GM21737 (cell line): ENCODE data around the gene FIBIN.
"Not testable (repeated sequence)": the region's sequence is repeated elsewhere in the genome, so short reads cannot be mapped to it uniquely, and the experiment has no call there.

Experiments
- ATAC-seq: cut with Tn5 transposase; IDR thresholded peaks from one replicate; pipeline ENCODE4 v1.9.1; 2021; ENCODE audit warnings: mild to moderate bottlenecking, moderate library complexity; ENCODE audit not compliant: unreplicated experiment

The FIBIN gene

DNA sequence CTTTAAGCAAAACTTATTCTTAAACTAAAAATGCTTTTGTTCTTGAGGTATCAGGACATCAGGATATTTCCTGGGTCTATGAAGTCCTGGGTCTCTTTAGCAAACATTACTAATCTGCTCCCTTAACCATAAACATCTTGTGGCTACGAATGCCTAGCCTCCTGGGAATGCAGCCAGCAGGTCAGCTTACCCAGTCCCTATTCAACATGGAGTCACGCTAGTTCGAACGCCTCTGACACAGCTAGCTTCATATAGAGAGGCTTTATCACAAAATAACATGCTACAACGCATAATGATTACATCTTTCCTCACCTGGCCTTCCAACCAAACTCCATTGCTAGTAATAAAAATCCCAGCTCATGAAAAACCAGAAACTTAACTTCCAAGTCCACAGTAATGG is 17.5 kb upstream of the FIBIN start:
- no peak for ATAC-seq

DNA sequence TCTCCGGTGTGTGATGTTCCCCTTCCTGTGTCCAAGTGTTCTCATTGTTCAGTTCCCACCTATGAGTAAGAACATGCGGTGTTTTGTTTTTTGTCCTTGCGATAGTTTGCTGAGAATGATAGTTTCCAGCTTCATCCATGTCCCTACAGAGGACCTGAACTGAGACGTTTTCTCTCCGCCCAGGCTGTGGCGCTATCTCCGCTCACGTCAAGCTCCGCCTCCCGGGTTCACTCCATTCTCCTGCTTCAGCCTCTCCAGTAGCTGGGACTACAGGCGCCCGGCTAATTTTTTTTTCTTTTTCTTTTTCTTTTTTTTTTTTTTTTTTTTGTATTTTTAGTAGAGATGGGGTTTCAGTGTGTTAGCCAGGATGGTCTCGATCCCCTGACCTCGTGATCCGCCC is 16.7 kb upstream of the FIBIN start:
- not testable (repeated sequence) for ATAC-seq

DNA sequence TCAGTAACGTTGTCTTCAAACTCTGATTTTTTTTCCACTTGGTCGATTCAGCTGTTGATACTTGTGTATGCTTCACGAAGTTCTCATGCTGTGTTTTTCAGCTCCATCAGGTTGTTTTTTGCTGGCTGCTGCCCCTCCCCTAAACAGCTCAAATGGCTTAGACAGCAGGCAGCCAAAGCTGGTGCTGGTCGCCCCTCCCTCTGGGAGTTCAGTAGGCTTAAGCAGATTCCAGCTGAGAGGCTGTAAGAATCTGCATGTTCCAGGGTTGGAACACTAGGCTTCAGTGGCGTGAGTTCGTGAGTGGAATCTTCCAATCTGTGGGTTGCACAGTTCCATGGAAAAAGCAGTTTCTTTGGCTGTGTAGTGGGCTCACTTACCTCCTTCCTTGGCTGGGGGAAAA is 10.3 kb upstream of the FIBIN start:
- no peak for ATAC-seq

DNA sequence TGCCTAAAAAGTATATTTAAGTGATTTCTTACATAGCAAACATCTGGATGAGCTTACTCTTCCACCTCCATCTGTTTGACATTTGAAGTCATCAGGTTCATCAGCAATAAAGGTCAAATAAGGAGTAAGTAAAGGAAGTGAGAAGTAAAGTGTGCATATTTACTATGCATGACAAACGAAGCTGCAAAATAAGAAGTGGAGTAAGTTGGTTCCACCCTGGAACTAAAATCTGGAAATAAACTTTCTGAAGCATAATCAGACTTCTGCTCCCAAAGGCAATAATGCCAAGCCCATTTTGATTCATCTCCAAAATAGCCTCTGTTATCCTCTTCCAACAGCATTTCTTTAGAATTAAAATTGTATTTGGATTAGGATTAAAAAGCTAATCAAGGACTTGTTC is 8.4 kb upstream of the FIBIN start:
- ATAC-seq = no peak

DNA sequence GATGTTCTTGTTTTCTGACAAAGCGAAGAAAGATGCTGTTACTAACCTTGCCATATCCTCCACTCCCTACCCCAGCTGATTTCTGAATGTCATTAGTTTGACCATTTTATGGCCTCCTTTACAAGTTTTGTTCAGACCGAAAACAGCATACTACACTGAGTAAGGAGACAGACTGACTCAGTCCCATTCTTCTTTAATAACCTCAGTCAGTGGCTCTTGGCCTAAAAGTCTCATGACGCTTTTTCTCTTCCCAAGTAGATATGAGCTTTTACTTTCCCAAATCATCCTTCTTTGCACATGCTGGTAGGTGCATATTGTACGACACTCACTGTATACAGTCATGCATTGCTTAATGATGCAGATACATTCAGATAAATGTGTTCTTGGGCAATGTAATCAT is 8.0 kb upstream of the FIBIN start:
- ATAC-seq = no peak

DNA sequence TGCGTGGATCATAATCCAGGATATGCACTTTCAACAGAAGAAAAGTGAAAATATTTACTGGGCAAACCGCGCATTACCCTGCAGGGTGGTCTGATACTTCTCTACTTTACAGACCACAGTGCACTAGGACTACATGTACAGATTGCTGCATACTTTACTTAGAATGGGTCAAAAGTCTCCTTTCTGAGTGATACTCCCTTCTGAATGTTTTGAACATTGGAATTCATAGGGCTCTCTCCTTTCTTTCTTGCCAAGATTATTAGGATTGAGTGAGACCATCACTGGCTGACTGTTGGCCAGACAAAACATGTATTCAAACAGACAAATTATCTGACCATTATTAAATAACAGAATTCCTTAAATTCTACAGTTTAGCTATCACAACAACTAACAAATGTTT is 6.6 kb upstream of the FIBIN start:
- no peak for ATAC-seq

DNA sequence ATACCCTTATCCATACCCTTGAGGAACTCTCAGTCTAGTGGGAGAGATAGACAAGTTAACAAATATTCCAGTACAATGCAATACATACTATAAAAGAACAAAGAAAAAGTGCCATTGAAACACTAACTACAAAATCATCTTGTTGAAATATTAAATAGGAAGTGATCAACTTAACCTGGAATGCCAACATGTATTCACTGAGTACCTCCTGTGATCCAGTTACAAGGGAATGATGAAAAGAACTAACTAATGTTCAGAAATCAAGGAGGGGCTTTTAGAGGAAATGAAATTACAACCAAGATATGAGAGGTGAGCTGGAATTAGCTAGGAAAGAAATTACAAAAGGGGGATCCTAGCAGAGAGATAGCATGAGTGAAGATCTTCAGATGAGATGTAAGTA is 6.2 kb upstream of the FIBIN start:
- no peak for ATAC-seq

DNA sequence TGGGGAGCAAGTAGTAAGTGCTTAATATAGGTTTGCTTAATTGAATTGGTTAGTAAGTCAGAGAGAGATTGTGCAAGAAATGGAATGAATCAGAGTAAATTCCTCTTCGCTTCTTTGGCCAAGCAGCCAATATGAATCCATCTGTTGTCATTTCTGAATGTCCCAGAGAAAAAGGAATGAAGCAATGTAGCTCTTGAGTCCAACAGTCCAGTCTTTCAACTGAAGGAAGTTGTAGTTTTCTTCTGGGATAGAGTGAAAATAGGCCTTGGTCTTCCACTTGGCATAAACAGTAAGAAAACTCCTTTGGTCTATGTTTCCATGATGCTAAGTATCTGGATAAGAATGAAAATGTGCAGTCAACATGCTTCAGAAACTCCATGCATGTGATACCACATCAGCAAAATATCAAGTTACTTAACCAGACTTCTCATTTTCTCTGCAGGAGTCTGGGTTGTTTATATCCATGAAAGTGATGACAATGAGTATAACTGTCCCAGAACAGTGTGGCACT is 1.8 kb upstream of the FIBIN start:
- no peak for ATAC-seq

DNA sequence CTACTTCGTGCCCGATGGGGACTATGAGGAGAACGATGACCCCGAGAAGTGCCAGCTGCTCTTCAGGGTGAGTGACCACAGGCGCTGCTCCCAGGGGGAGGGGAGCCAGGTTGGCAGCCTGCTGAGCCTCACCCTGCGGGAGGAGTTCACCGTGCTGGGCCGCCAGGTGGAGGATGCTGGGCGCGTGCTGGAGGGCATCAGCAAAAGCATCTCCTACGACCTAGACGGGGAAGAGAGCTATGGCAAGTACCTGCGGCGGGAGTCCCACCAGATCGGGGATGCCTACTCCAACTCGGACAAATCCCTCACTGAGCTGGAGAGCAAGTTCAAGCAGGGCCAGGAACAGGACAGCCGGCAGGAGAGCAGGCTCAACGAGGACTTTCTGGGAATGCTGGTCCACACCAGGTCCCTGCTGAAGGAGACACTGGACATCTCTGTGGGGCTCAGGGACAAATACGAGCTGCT is 751 bp downstream of the FIBIN start:
- ATAC-seq = no peak

DNA sequence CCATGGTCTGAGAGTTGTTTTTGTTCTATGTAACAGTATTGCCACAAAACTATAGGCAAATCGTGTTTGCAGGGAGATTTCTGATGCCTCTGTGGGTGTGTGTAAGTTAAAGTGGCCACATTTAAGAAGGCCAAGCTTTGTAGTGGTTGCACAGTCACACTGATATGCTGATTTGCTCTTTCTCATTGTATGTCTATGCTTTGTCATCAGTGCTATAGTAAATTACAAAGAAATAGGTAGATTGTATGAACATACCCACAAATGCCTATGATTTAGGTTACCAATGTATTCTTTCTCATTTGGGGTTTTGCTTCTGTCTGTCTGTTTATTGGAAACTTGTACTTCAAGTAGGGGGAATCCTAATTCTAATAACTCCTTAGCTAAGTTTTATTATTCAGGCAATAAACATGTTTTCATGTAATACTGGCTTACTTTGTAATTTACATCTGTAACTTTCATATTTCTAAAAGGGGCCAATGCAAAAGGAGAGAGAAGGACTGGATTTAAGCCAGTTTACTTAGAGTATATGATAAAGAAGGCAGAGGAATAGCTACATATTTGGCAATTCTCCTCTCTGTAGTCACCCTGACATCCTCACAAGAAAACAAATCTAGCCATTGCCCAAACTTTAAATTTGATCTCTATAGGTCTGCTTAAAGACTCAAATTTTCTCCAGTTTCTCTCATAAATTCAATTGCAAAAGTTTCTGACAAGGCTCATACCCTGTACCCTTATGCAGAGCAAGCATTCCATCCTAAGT is 2.0 kb downstream of the FIBIN start:
- ATAC-seq = no peak

DNA sequence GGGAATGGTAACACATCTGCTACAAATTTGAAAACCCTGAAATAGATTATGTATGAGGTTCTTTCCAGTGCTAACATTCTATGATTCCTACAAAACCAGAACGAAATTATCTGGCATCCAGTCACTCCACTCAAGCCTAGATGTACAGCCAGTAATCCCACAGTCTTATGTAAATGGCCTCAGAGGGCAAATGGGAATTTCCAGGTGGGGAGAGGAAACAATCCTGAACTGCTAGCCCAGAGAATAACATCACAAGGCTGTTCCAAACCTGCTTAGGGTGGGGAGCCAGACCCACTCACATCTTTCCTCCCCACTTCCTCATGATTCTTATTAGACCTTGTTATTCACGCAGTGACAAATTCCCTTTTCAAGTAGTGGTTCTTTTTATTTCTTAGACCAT is 3.5 kb downstream of the FIBIN start:
- ATAC-seq = no peak

DNA sequence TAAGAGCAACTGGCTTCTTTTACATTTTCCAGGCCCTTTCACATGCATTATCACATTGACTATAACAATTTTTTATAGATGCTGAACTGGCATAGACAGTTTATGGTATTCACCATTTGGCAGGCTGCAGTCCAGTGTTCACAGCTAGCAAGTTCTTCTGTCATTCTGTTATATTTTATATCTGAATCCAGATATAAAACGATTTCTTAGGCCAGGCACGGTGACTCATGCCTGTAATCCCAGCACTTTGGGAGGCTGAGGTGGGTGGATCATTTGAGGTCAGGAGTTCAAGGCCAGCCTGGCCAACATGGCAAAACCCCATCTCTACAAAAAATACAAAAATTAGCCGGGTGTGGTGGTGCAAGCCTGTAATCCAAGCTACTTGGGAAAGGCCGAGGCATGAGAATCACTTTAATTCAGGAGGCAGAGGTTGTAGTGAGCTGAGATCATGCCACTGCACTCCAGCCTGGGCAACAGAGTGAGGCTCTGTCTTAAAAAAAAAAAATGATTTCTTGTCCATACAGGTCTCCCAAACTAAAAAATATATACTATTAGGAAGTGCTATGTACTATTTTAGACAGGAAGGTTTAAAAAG is 7.3 kb downstream of the FIBIN start:
- not testable (repeated sequence) for ATAC-seq

DNA sequence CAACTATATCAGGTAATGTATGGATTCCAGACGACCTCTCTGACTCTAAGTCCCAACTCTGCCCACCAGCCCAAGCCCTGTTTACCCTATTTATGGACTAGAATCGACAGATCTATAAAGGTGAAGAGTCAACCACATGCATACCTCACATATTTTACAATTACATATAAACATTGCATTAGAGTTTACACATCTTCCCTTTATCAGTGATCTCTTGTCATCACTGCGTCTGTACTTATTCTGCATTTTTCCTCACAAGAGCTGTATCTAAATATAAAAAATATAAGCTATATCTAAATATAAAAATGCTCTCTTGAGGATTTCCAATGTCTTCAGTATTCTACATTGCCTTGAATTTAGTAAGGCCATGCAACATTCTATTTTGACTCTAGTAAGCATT is 8.5 kb downstream of the FIBIN start:
- ATAC-seq = no peak

DNA sequence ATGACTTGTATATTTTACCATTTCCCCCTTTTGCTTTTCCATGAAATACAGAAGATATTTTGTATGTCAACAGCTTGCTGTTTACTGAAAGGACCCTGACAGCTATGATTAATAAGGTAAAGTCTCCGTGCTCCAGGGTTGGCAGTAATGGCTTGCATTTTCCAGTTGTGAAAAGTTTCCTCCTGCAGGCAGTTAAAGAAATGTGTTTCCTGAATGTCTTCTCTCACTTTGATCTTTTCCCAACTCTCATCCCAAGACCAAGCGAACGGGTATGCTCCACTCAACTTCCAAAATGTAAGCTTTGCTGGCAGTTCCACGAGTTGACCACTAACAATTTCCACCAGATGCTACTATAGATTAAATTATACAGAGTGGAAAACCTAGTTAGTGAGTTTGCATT is 8.9 kb downstream of the FIBIN start:
- no peak for ATAC-seq

DNA sequence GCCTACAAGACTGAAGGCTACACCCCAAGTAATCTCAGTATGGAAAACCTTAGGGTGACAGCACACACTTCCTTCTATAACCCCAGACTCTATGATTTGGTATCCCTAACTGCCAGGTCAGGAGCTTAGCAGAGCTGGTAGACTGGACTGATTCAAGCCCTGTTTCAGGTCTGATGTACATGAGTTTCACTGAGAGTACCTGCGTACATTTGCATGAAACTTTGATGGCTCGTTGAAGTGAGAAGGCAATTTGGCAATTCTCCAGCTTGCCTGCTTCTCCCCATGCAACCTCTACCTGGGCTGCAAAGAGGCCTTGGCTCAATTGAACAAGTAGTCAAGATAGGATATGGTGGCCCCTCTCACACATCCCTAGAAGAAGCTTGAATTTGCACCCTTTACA is 10.2 kb downstream of the FIBIN start:
- no peak for ATAC-seq

DNA sequence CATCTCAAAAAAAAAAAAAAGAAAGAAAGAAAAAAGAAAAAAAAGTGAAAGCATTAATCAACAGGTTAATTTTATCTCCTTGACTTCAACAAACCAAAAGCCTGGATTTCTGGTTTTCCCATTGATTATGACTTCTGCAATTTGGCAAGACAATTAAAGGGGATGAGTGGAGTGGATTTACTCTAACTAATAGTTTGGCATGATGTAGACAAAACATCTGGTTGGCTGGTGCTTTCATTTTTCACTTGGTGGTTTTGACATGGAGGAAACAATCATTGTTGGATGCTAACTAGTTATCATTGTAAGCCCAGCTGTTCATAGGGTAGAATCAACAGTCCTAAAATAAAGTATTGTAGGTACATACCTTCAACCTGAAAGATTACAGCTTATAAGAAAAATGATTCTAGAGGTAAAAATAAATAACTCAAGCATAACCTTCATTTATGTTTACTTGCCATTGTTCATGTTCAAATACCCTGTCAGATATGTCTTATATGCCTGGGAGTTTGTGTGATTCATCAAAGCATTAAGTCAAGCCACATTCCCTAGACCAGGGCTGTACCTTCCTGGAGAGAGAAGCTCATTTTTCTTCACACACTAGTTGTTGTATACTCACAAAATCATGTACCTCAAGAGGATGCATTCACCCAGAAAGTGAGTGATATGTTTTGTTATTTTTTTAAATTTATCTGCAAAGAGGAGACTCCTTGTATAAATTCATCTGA is 15.1 kb downstream of the FIBIN start:
- ATAC-seq = no peak

DNA sequence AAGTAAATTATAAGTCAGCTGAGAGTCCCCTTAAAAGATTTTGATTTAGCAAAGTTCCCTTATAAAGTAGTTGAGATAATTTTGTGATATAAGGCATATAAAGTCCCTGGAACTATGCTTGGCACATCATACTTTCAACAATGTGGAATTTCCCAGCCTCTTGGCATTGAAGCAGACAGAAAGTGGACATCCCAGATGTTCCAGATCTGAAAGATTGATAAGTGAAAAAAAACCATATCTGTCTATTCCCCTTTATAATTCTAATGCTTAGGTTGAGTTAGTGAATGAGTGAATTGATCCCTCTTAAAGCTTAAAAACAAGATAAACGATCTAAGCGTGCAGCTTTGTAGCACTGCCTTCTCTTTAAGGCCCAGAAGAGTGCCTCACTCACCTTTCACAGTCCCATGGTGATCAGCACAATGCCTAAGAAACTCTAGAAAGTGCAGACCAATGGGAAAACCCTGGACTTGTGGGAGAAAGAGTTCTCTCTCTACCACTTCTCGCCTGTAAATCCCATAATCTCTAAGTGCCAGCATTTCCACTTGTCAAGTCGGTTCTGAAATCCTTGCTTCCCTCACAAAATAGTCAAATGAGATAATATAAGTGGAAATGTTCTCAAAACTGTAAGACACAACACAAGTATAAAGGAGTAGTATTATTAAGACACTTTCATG is 17.8 kb downstream of the FIBIN start:
- no peak for ATAC-seq

DNA sequence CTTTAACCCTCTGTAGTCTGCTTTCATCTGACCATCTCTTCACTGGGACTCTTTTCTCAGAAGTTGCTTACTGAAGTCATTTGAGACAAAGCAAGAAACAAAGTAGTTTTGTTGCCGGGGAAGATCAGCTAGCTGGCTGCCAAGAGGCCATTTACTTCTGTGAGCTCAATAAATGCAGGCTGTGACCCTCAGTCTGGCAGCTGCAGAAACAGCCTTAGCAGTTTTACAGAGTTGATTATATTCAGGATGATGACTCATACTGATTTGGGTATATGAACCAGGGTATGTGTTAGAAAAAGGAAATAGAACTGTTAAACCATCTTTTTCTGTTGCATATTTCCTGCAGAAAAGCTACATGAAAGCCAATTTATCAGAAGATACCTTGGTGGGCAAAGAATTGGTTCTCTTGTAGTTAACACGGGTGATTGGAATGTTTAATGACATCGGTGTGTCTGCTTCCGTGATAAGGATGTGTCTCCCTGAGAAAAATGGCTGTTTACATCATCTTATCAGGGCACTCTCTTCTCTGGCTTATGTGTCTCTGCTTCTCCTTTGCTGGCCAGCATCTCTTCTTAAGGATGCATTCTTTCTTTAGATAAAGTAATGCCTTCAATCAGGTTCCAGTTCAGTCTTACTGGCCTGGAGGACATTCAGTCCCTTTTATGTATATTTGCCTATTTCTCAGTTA is 18.5 kb downstream of the FIBIN start:
- no peak for ATAC-seq

DNA sequence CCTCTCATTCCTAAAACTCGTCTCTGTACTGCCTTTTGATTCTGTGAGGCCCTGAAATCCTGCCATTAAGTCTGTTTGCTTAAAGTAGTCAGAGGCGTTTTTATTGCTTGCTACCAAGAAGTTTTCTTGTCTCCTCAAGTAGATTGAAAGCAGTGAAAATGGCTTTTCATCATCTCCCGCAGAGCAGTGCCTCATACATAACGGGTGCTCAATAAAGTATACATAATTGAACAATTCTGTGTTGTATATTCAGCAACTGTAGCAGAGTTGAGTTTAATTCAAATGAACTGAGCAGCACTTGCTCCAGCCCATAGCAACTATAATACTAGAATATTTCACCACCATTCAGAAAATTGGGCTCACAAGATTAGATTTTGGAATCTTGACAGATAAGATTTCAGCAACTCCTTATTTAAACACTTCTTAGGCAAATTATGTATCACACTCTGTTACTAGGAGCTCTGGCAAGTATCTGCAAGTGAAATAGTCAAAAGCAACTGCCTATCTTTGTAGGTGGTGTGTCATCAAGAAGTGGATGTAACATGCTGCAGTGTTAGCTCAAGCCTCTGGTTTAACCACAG is 20.0 kb downstream of the FIBIN start:
- ATAC-seq = no peak

DNA sequence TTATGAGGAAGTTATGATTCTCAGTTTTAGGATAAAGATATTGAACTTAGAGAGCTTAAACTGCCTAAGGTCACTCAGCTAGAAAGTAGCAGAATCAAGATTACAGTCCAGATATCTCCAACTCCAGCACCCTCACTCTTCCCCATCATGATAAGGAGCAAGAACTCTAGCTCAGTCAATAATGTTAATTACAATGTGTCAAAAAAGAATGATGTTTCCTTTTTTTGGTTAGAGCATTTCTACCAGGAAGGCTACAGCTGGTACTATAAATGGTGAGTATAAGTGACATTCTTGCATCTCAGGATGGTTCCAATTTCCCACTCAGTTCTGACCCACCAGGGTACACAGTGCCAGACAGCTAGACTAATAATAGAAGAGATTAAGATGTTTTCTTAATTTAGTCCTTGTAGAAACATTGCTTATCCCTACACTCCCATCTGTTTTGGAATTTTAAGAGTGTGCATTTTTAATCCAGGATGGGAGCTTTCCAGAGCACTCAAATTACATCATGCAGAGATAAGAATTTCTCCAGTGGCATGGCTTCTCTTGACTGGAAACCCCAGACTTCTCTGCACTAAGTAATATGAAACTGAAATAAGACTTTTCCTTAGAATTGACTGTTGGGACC is 25.1 kb downstream of the FIBIN start:
- ATAC-seq = no peak
